ENCODE data around the gene PRRT1B. TPM values are rescaled to one million over a fixed set of nuclear protein-coding genes. Genes with fewer than 3 reads are reported as not detected.

Gene PRRT1B
- total and polyA plus RNA-seq, 2 of the 4 experiments (the other 2 are of a cell fraction), result not detected

DNA sequence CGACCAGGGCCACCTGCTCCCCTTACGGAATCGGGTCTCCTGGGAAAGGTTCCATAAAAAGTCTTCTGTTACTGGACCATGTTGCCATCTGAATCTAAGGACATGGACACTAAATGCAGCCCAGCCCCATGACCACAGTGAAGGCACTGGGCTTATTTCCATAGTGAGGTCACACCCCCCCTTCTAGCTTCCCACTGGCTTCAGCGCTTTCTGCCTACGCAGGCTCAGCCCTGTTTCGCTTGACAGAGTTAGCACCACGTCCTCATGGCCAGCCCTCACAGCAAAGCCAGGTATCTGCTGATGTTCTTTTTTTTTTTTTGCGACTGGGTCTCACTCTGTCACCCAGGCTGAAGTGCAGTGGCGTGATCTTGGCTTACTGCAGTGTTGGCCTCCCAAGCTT is 28.4 kb upstream of the PRRT1B start:
- Histone ChIP-seq H2AK5ac (ENCODE audit: low read depth, low read length) (no peak overlapping the region), H3K27me3 (ENCODE audit: control insufficient read depth, insufficient read depth, low read length) (no peaks in the 10 kb centered on the region), H2AK9ac (replicated peaks; ENCODE audit: low read depth, low read length, poor library complexity) (no peak overlapping the region), H3K56ac (ENCODE audit: extremely low read depth, insufficient read depth, low read length) (no peak overlapping the region), H3K9ac (ENCODE audit: low read depth, low read length) (no peak overlapping the region), H3K9me3 (ENCODE audit: control insufficient read depth, insufficient read depth, low read length) (no peaks in the 10 kb centered on the region), H3K36me3 (ENCODE audit: control insufficient read depth, insufficient read depth, low read length) (peaks cover 79% of the 10 kb centered on the region), H2BK120ac (ENCODE audit: low read depth, low read length) (no peak overlapping the region), H3K9me1 (ENCODE audit: insufficient read depth, low read length) (no peaks in the 10 kb centered on the region), H4K5ac (ENCODE audit: low read depth, low read length) (no peak overlapping the region), H3K79me1 (ENCODE audit: low read depth in 1 of 2, low read length in 2 of 2) (no peaks in the 10 kb centered on the region), H3K4me2 (ENCODE audit: low read depth, low read length) (no peak overlapping the region), H2BK5ac (ENCODE audit: low read depth, low read length, poor library complexity, severe bottlenecking) (no peak overlapping the region), H3K4me1 (ENCODE audit: control insufficient read depth, insufficient read depth, low read length) (no peaks in the 10 kb centered on the region), H3K14ac (replicated peaks; ENCODE audit: low read depth, low read length) (no peak overlapping the region), H3K27ac (ENCODE audit: insufficient read depth, low read length) (no peak overlapping the region), H3K4me3 (ENCODE audit: insufficient read depth, low read depth, low read length) (no peak overlapping the region), H3K18ac (ENCODE audit: low read depth, low read length) (no peak overlapping the region), H2AFZ (replicated peaks; ENCODE audit: low read length, poor library complexity) (no peak overlapping the region), H2BK20ac (ENCODE audit: low read depth, low read length) (no peak overlapping the region), H4K20me1 (ENCODE audit: insufficient read depth, low read length) (no peaks in the 10 kb centered on the region), H3K23ac (ENCODE audit: low read depth, low read length) (no peak overlapping the region), H3K4ac (ENCODE audit: low read depth, low read length) (no peak overlapping the region), H4K8ac (ENCODE audit: low read depth in 2 of 2, low read length in 2 of 2) (no peak overlapping the region), H2BK15ac (ENCODE audit: low read depth, low read length) (no peak overlapping the region), H4K91ac (ENCODE audit: insufficient read depth, low read depth, low read length) (no peak overlapping the region)
- dilution Hi-C loops (cut with HindIII; ENCODE audit: low sequenced_read_pairs, unreplicated experiment), result no loop called here
- in situ Hi-C loops (cut with MboI; ENCODE audit: low sequenced_read_pairs), result no loop called here
- ChIA-PET POLR2A (ENCODE audit: unreplicated experiment) (no interaction called here), CTCF (no interaction called here)
- DNase-seq (no peak), ATAC-seq (ENCODE audit: low read depth) (no peak)
- TF ChIP-seq MXI1 (IDR thresholded peaks at IDR 0.05; ENCODE audit: borderline replicate concordance, low read depth, low read length) (no peak), CEBPB (IDR thresholded peaks at IDR 0.05; ENCODE audit: low read depth, low read length) (no peak), RFX5 (IDR thresholded peaks at IDR 0.05; ENCODE audit: low read depth, low read length) (no peak), ELK1 (IDR thresholded peaks at IDR 0.05; ENCODE audit: borderline replicate concordance, low read depth, low read length) (no peak), MAZ (IDR thresholded peaks at IDR 0.05; ENCODE audit: borderline replicate concordance, low read depth, low read length) (no peak), CHD1 (IDR thresholded peaks at IDR 0.05; ENCODE audit: low read depth, low read length) (no peak), FOS (IDR thresholded peaks at IDR 0.05; ENCODE audit: low read depth, low read length) (no peak), BHLHE40 (IDR thresholded peaks at IDR 0.05; ENCODE audit: low read depth, low read length) (no peak), RCOR1 (IDR thresholded peaks at IDR 0.05; ENCODE audit: insufficient replicate concordance, low read length) (no peak), CTCF (conservative IDR thresholded peaks at IDR 0.05; ENCODE audit: low read depth, low read length) (no peak), NFE2L2 (IDR thresholded peaks at IDR 0.05; ENCODE audit: low read depth, low read length) (no peak), RAD21 (IDR thresholded peaks at IDR 0.05; ENCODE audit: low read length) (no peak)
- no TSS peak for BruUV-seq (replicated peaks)
- 95% methylated on average over 6 of the region's 9 CpGs; no CpG with 5 or more reads in 1 of the 2 experiments for WGBS, 2 experiments (ENCODE audit: extremely low coverage in 2 of 2, insufficient read length in 1 of 2)
- intact Hi-C loops (cut with micrococcal nuclease), result no loop called here

Measured in IMR-90 (cell line).